Stimulated activated CD4-positive, alpha-beta T cell treated with anti-CD3 and anti-CD28 coated beads, Interleukin-2, amount 100 ng/mL, for 24 hours (primary cell): ENCODE data around the gene GMDS.
"Not testable (repeated sequence)": the region's sequence is repeated elsewhere in the genome, so short reads cannot be mapped to it uniquely, and the experiment has no call there.

Experiments
- DNase-seq, 2 donors: peaks; one replicate each; pipeline ENCODE4 v3.0.0-alpha.2; 2020

Gene GMDS

GRCh38 chr6:1849691-1850090, 395.7 kb downstream of the GMDS start:
- DNase-seq = no peak

DNA sequence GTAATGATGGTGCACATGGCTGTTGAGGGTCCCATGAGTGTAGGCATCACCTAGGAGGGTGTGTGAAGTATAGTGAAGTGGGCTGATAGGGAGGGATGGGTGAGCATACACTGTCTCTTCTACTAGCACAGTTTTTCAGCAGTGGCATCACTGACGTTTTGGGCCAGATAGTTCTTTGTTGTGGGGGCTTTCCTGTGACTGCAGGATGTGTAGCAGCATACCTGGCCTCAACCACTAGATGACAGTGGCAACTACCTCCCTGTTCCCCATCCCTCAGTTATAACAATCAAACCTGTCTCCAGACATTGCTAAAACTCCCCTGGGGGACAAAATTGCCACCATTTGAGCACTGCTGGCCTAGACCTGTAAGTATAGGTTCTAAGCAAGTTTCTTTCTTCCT, 396.7 kb downstream of the GMDS start:
- no peak for DNase-seq

GRCh38 chr6:1846611-1847010, 398.8 kb downstream of the GMDS start:
- no peak for DNase-seq

DNA sequence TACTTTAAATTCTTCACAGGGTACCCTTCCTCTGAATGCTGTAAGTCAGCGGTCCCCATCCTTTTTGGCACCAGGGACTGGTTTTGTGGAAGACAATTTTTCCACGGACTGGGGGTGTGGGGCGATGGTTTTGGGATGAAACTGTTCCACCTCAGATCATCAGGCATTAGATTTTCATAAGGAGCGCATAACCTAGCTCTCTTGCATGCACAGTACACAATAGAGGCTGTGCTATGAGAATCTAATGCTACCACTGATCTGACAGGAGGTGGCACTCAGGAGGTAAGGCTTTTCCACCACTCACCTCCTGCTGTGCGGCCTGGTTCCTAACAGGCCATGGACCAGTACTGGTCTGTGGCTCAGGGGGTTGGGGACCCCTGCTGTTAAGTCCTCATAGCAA, 399.9 kb downstream of the GMDS start:
- DNase-seq = not testable (repeated sequence)

- DNase-seq = no peak
These were observed 403.1 kb downstream of the GMDS start for GRCh38 chr6:1842334-1842733.

DNA sequence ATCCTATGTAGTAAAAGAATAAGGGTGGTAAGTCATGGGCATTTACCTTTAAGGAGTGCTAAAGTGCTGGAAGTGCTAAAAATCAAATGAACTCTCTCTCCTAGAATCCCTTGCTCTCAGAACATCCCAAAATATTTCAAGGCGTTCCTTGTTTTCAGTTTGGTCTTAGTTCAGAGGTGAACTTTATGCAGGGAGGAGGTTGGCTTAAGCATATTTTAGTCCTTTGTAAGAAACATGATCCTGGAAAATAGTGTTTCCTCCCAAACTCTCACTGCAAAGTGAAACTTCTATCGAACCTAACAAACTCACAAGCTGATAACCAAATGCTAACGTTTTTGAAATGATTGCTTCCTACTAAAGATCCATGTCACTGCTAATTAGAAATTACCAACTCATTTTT, 404.3 kb downstream of the GMDS start:
- no peak for DNase-seq

DNA sequence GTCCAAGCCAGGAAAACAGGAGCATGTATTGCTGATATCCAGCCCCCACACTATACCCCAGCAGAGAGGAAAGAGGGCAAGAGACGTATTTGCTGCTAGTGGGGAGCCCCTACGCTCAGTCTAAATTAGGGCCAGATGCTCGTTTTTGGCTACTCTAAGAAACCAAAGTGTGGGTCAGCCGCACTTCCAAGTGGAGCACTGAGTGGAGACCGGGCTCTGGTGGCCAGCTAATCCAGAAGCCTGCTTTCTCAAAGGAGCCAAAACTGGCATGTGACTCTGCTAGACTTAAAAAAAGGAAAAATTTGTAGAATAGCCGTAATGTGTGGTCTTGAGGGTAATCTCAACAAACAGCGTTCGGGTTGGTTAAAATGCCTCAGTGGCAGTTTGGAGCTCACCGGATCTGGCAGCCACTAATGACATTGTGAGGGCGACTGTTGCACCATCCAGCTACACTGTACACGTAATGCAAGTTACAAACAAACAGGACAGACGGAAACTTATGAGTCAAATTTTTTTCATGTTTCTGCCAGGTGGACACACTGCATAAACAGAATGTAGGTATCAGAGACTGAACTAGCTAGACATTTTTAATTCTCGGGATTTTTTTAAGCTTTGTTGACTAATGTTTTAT, 404.8 kb downstream of the GMDS start:
- no peak for DNase-seq

GRCh38 chr6:1839361-1839760, 406.0 kb downstream of the GMDS start:
- no peak for DNase-seq

DNA sequence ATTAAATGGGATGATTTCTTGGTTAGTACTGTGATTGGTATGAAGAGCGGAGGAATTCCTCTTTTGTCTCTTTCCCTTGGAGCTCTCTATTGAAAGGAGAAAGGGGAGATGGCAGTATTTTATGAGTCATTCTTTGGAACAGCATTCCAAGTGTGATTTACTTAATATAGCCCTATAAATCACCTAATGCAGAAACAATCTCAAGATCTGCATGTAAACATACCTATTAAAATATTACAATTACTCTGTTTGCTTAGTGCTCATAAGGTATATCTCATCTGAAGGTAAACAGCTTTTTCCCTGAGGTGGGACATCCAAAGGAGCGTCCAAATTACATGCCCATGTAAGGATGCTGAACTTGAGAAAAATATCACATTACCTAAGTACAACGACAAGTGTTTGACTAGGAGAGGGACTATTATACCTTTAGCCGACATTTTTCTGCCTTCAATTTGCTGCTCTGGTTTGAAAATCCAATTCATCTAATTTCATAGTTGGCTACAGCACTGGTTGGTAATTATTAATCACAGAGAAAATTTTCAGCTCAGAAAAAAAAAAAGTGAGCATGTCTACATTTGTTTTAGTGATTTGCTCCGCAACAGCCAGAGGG, 406.7 kb downstream of the GMDS start:
- no peak for DNase-seq

- no peak for DNase-seq
These were observed 407.6 kb downstream of the GMDS start for GRCh38 chr6:1837826-1838225.

DNA sequence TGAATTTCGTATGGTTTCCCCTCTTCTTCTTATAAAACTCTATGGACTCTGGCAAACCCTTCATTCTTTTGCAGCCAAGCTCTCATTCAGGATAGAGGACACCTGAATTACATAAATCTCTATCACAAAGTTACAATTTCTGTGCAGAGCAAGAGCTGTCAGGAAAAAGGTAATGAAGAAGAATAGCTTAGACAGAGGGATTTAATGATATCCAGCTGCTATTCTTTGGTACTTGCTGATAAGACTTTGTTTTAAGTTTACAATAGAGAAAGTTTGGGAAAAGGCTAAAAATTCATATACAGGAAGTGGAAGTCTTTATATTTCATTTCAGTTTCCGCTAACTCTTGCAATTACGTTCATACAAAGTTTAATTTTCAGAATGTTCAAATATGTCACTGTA, 408.7 kb downstream of the GMDS start:
- DNase-seq = no peak

- no peak for DNase-seq
These were observed 410.5 kb downstream of the GMDS start for GRCh38 chr6:1834646-1835516.

GRCh38 chr6:1834207-1834606, 411.2 kb downstream of the GMDS start:
- no peak for DNase-seq

DNA sequence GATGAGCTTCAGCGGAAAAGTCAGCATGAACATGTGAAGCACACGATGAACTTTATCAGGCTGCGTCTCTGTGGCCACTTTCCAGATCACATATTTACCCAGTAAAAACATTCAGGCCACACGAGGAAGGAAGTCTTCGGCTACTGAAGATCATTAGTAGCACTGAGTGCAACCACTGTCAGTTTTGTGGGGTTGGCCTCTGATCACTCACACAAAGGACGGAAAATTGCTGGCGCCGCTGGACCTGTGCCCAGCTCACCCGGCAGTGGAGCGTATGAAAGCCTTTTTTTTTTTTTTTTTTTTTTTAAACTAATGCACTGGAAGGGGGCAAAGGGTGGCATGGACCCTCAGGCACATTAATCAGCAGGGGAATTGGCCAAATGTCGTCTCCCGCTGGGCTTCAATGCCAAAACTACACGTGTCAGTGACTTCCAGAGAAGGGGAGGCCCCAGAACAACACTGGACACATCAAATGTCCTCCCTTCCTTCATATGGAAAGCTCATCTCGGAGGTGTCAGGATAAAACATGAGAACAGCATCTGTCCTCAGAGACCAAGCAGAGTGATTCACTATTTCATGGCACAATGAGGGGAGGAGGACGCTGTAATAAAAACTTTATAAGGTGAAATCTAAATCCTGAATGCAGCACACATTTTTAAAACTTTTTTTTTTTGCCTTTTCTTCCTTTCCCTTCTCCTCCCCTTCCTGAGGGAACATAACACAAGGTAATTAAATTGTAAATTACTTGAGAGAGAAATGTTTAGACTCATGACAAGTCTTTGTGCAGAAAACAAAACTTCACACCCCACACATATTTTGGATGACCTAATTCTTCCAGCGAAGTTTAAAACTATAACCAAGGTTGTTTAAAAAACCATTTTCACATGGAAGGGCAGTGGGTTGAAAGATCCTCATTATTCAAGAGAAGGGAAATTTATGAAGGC, 412.3 kb downstream of the GMDS start:
- DNase-seq = no peak

DNA sequence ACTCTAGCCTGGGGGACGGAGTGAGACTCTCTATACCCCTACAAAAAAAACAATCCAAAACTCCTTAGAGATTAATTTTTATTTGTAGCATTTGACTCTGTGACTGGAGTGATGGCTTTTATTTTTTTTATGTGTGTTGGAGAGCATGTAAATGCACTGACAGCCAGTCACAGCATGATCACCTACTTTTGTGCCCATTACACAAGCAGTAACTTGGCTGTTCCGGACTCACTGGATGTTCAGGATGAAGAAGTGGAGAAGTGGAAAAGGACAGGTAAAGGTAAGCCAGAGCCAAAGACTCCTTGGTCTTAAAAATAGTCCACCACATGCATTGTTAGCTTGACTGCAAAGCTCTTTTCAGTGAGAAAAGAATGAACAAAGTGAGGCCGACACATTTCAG, 413.0 kb downstream of the GMDS start:
- no peak for DNase-seq

GRCh38 chr6:1827984-1828793, 417.2 kb downstream of the GMDS start:
- no peak for DNase-seq

DNA sequence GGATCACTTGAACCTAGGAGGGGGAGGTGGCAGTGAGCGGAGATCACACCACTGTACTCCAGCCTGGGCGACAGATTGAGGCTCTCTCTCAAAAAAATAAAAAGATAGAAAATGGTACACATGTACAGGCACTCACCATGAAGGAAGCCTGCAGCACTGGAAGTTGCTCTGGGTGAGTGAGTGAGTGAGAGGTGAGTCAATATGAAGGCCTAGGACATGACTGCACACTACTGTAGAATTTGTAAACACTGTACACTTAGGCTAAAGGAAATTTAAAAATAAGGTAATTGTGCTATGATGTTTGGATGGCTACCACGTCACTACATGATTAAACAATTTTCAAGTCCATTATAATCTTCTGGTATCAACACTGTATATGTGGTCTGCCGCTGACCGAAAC, 419.5 kb downstream of the GMDS start:
- DNase-seq = no peak

DNA sequence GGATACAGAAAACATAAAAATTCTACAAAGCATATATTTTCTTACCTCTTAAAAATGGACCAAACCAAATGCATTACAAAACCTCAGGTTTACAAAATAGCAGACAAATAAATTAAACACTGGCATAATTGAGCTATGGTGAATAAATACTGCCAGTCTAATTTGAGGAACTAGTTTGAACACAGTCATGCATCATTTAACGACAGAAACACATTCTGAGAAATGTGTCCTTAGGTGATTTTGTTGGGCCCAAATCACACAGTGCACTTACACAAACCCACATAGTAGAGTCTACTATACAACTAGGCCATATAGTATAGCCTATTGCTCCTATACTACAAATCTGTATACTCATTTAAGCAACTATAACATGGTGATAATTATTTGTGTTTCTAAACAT, 420.1 kb downstream of the GMDS start:
- no peak for DNase-seq

DNA sequence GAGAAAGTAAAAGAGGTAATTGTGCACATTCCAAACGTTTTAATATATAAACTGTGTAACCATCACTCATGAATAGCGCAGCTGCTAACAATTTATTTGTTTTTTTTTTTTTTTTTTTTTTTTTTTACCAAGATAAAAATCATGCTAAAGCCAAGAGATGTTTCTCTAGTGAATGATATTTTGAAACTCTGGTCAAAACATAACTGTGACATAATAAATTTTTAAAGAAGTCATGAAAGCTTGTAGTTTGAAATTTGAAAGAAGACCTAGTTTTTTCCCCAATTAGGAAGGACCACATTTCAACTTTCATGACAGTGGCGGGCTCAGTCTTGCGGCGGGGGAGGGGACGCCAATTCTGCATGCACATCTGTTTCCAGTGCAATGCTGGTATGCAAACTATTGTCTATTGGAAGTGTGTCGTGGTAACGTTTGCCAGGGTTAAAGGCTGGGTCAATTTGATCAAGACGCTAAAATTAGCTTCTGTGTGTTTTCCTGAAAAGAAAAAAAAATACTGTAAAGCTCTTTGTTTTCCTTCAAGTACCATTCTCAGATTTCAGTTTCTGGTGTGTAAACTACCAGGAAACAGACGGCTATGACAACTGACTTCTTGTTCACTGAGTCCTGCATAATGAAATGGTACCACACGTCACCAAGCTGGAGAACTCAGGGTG, 423.8 kb downstream of the GMDS start:
- DNase-seq = no peak

DNA sequence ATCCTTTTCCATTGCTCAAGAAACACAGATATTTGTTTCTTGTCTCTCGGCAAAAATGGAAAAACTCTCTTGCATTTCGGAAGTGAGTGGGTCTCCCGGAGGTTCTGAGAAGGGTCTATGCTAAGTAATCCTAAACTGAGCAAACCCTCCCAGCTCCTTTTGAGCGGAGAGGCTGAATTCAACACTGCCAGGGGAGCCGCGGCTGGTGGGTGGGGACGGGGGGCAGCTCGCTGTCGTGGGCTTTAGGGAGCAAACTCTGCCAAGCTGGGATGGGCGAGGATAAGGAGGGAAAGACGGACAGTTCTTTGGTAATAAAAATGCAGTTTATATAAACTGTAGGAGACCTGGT, 424.3 kb downstream of the GMDS start:
- no peak for DNase-seq

- DNase-seq = no peak
These were observed 424.7 kb downstream of the GMDS start for GRCh38 chr6:1820714-1821113.

DNA sequence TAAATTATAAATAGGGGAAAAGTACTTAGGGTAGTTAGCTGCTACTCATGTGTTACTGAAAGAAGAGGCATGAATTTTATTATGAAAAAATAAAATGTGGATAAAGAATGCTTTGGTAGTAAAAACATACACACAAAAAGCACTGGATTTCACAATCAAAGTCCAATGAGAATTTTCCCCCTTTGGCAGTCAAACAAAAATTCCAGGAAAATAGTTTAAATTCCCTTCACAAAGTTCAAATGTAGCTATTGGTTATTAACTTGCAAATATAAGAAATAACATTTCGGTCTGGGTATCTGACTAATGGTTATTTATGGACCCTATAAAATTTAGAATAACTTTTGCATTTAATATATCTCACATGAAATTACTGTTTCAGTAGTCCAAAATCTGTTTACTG, 425.2 kb downstream of the GMDS start:
- DNase-seq = no peak
